Activated CD4-positive, CD25-positive, alpha-beta regulatory T cell (primary cell): Measurements from ENCODE around the gene CASTOR2.
"Not testable (repeated sequence)": the region's sequence is repeated elsewhere in the genome, so short reads cannot be mapped to it uniquely, and the experiment has no call there.

Experiments
- DNase-seq, 4 experiments: peaks; one replicate each; lab custom pipeline; 2025; lab: John Stamatoyannopoulos, UW

CASTOR2 gene

DNA sequence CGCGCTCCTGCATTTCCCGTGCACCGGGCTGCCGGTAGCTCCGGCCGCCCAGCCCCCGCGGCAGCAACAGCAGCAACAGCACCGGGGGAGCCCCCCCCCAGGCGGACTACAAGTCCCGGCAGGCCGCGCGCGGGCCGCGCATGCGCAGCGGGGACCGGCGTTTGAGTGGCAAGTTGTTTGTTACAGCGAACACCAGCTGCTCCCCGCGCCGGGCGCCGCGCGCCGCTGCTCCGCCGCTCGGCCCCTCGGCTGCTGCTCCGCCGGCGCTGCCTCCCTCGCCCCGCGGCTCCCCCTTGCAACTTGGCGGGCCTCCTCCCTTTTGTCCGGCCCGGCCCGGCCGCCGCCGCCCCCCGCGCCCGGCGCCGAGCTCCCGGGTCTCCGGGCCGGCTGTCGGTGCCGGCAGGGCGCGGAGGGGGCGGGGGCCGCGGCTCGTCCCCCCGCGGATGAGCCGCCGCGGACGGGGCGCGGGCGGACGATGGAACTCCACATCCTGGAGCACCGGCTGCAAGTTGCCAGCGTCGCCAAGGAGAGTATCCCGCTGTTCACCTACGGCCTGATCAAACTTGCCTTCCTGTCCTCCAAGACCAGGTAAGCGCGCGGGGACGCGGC lies at the start of gene CASTOR2:
Gene CASTOR2 (plus strand): TSS at position 195 of the 609 bp plus-strand sequence. CDS start 281 bp downstream, at position 476.
- peak; percentile 30 to 62 (median 38) for DNase-seq

DNA sequence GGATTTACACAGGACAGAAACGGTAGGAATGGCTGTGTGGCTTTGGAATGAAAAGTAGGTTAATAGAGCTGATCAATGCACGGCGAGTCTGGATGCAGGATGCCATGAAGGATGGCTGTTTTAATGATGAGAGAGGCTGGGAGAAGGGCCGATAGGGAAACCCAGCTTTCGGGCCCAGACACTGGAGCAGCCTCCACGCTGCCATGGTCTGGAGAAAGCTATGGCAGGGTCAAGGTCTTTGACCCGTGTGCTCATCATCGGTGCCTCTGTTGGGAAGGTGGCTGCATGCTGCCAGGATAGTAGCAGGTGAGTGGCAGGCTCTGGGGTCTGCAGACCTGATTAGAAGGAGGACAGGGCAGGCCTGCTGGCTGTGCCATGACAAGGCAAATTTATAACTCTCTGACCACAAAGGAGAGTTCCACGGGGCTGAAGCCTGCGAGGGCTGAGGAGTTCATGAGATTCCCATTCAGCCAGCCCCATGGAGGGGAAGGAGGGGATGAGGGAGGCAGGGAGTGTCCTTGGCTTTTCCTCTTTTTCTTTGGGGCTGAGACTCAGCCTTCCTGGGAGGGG lies 42.1 kb upstream of the CASTOR2 start:
- DNase-seq, result not testable (repeated sequence)

DNA sequence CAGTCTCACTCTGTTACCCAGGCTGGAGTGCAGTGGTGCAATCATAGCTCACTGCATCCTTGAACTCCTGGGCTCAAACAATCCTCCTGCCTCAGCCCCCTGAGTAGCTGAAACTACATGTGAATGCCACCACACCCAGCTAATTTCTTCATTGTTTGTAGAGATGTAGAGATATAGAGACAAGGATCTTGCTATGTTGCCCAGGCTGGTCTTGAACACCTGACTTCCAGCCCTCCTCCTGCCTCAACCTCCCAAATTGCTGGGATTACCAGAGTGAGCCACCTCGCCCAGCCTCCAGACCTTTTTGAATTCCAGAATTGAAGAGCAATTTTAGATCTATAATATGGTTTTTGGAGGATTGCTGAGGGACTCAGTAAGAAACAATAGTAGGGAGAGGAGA lies 40.9 kb upstream of the CASTOR2 start:
- not testable (repeated sequence) for DNase-seq

DNA sequence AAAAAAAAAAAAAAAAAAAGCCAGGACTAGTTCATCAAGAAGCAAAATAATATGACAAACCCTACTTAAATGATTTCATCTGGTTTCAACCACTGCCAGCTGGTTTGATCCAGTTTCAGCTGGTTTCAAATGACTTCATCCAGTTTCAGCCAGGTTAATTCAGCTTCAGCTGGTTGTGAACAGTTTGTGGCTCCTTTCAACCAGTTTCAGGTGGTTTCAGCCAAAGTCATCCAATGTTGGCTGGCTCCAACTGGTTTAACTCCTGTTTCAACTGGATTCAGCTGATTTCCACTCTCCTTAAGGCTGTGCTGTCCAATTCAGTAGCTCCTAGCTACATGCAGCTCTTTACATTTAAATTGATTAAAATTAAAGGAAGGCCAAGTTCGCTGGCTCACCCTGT lies 37.5 kb upstream of the CASTOR2 start:
- DNase-seq, result not testable (repeated sequence)

DNA sequence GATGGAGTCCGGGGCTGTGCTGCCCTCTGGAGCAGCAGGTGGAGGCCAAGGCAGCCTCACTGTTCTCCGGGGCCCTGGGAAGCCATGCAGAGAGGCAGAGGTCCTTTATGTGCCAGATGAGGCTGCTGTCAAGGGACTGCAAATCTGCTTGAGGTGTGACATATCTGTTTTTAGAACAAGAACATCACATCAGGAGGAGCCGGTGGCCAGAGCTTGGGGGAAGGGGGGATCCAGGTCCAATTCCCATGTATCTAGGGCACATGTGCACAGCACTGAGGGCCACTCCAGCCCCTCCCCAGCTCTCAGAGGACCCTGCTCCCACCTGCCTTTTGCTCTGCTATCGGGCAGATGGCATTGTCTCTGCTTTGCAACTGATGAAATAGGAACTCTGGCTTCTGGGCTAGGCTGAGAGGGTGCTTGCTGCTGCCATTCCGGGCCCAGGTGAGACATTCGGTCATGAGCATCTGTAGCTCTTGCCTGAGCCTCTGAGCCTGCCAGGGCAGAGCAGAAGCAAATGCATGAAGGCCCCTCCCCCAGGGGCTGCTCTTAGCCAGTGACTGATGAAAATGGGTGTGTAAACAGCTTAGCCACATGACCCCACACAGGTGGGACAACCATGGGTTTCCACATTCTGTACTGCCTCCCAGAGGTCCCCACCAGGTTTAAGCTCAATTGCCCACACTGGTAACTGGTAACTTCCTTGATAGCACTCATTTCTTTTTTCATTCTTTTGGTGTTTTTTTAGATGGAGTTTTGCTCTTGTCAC lies 32.8 kb upstream of the CASTOR2 start:
- DNase-seq, result not testable (repeated sequence)

DNA sequence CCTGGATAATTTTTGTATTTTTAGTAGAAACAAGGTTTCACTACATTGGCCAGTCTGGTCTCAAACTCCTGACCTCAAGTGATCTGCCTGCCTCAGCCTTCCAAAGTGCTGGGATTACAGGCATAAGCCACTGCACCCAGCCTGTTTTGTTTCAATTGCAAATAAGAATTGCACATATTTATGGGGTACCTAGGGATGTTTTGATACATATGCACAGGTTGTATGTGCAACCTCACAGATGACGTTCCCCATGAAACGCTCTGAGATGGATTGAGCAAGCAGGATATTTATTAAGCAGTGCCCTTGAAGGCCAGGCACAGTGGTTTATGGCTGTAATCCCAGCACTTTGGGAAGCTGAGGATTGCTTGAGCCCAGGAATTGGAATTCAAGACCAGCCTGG lies 25.1 kb upstream of the CASTOR2 start:
- not testable (repeated sequence) for DNase-seq

DNA sequence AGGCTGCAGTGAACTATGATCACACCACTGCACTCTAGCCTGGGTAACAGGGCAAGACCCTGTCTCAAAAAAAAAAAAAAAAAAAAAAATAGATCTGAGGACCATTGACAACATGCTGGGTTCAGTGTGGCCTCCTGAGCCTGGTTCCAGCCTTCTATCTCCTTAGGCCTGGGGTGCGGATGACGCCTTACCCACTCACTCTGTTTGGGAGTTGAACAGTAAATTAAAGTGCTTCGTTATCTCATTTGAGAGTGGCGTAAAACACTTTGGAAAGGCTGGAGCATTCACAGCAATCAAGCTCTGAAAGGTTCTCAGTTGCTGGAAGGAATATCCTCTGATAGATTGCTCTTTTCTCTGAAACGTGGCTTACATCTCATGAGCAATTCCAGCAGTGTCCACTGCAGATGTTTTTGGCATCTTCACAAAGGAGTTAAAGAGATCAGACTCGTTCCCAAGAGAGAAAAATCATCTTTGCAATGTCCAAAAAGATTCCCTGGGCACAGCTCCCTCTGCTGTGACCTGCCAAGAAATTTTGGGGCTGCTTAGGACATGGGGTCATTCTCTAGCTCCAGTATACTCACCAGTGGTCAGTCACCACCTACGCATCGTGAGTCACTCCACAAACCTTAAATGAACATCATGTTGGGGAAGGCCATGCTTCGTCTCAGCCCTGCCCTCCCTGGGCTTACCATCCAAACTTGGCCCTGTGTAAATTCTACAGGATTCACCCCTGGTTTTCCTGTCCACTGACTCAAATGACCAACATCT lies 23.0 kb upstream of the CASTOR2 start:
- DNase-seq, result not testable (repeated sequence)

DNA sequence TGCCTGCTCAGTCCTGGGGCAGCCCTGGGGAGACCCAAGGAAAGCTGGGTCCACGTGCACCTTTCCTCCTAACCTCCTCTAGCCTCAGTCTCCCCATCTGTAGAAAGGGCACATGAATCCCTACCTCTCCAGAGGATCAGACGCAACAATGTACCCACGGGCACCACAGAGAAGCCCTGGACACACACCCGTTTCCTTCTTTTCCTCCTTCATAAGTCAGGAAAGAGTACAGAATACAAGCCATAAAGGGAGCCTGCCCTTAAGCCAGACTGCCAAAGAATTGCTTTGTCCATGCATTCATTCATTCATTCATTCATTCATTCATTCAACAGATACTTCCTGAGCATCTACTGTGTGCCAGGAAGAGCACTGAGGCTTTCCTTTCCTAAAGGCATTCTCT lies 20.6 kb upstream of the CASTOR2 start:
- DNase-seq, result not testable (repeated sequence)

DNA sequence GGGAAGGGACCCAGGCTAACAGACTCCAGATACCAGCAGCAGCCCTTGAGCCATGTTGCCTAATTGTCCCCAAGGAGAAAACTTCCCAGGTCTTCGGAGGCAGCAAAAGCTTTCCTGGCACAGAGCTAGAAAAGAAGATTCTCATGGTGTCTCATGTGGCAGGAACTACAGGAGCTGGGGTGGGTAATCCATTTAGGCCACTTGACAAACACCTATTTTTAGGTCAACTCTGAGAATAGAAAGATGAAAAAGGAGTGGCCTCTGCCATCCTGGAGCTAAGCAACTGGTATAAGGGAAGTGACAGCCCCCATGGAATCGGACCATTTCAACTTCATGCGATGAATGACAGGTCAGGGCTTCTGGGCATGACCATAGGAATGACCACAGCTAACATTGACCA lies 16.8 kb upstream of the CASTOR2 start:
- DNase-seq, result not testable (repeated sequence)

DNA sequence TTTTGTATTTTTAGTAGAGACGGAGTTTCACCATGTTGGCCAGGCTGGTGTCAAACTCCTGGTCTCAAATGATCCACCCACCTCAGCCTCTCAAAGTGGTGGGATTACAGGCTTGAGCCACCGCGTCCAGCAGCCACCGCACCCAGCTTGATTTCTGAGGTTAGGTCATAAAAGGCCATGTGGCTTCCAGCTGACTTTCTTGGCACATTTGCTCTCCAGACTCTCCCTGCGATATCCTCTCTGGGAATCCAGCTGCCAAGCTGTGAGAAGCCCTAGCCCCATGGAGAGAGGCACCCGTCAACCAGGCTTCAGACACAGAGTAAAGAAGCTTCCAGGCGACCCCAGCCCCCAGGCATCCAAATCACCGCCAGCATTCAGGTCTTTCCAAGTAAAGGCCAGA lies 10.7 kb upstream of the CASTOR2 start:
- DNase-seq, result not testable (repeated sequence)

DNA sequence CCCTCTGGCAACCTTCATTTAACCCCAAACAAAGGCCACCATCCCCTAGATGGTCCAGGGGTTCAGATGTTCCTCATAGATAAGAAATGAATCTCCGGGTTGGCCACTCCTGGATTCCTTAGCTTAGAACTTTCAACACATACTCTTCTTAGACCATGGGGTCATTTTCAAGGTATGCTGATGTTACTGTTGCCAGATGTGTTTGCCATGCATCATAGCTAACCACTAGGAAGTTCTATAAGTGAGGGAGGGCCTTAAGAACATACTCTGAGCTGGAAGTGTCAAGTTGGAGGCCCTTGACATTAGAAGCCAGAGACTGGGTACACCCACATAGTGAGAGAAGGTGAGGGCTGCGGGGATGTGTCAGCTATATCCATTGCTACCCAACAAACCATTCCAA lies 6.2 kb upstream of the CASTOR2 start:
- DNase-seq, result not testable (repeated sequence)

DNA sequence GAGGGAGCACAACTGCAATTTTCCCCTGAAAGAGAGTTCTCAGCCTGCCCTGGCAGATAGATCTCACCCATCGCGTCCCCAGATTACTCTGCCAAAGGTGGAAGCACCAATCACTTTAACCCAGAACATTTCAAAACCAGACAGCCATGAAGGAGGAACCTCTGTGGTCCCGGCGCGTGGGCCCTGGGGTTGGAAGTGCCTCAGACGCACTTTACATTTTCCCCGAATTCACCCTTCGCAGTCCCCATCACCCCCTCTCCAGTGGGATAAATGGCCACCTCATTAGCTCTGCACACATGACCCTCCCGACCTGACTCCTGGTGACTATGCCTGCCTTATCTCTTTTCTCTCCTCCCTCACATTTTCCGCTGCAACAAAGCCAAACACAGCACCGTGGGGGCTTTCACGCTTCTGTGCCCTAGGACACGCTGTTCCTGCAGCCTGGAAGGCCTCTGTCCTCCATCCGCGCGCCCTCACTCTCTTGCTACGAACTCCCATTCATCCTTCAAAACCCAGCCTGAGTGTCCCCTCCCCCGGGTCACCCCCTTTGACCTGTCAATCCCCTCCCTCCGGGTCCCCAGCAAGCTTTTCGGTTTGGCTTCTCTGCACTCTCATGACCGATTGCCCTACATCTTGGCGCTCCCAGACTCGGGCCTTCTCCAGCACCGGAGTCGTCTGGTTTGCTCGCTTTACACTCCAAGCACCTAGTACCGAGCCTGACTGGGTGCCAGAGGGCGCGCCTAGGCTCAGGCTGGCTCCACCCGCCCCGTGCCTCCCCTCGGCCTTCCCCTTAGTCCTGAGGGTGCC lies 598 bp upstream of the CASTOR2 start:
- not testable (repeated sequence) for DNase-seq

DNA sequence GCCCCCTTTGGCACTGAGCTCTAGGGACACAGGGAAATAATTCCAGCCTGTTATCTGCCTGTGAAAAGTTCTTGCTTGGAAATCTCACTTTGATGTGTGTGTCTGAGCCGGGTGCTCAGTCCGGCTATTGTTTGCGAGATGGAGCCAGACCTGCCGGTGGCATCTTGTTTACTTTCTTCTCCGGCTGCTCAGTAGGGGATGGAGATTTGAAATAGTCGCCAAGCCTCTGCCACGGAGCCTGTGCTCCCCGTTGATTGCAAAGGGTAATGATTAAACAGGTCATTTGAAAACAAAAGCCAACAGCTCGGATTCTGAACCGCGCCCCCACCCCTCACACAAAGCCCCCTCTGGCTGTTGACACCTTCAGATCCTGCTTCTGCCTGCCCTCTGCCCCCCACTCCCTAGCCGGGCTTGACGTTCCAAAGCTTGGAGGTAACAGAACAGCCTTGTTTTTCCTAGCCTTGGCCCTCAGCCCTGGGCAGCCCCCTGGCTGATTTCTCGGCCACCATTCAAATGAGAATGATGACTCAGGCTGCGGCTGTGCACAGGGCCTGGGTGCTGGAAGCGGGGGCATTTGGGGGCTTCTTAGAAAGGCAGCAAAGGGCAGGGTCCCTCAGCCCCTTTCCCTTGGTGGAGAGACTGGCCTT lies 1.8 kb downstream of the CASTOR2 start:
- DNase-seq, result not testable (repeated sequence)

DNA sequence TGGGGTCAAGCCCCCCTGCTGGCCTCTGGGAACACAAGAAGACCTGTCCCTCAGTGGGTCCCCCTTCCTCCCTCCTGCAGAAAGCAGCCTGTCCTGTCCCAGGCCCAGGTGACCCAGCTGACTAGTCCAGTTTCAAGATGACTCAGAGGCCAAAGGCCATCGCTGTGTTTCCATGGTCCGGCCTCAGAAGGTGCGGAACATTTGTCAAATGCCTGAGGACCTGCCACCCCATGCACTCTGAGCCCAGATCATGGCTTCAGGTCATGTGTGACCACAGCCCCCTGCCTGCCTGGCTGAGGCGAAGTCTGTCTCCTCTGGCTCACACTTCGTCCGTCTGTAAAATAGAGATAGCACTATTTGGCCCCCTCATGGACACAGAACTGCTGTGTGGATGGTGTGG lies 2.4 kb downstream of the CASTOR2 start:
- DNase-seq, result not testable (repeated sequence)

DNA sequence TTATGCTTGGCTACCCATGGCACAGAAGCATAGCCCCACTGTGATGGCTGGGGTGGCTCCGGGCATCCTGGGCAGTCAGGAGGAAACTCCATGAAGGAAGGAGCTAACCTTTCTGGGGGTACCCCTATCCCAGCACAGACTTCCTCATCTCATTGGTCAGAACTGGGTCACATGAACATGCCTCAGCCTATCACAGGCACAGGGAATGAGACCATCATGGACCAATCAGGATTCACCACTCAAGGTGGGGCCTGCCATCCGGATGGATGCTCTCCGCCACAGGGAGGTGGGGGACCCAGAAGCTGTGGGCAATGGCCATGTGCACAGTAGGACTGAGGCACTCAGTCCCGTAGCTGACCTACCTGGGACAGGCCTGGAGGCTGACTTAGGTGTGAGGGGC lies 6.9 kb downstream of the CASTOR2 start:
- not testable (repeated sequence) for DNase-seq

DNA sequence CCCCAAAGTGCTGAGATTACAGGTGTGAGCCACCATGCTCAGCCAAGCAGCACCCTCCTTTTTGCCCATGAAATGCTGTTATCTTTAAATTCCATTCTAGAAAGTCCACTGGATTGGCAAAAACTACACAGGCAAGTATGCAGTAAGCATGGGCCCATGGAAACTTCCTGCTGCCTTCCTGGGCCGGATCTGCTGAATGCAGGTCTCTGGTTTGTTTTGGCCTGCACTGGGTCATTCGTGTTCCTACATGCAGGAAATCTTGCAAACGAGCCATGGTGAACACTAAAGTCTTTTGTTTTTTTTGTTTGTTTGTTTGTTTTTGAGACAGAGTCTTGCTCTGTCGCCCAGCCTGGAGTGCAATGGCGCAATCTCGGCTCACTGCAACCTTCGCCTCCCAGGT lies 7.9 kb downstream of the CASTOR2 start:
- not testable (repeated sequence) for DNase-seq

DNA sequence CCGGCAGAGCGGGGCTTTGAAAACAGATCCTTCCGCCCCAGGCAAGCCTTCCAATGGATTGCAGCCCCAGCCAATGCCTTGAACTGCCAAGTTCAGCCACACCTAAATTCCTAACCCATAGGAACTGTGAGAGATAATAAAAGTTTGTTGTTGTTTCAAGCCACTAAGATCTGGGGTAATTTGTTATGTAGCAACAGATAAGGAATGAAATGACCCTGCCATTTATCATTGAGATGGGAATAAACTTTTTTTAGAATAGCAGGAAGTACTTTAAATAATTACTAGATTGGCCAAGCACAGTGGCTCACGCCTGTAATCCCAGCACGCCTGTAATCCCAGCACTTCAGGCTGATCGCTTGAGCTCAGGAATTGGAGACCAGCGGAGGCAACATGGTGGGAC lies 11.5 kb downstream of the CASTOR2 start:
- not testable (repeated sequence) for DNase-seq

DNA sequence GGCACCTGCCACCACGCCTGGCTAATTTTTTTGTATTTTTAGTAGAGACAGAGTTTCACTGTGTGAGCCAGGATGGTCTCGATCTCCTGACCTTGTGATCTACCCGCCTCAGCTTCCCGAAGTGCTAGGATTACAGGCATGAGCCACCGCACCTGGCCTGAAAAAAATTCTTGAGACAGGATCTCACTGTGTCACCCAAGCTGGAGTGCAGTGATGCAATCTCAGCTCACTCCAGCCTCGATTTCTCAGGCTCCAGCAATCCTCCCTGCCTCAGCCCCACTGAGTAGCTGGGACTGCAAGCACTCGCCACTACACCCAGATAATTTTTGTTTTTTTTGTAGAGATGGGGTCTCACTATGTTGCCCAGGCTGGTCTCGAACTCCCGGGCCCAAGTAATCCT lies 13.0 kb downstream of the CASTOR2 start:
- not testable (repeated sequence) for DNase-seq

DNA sequence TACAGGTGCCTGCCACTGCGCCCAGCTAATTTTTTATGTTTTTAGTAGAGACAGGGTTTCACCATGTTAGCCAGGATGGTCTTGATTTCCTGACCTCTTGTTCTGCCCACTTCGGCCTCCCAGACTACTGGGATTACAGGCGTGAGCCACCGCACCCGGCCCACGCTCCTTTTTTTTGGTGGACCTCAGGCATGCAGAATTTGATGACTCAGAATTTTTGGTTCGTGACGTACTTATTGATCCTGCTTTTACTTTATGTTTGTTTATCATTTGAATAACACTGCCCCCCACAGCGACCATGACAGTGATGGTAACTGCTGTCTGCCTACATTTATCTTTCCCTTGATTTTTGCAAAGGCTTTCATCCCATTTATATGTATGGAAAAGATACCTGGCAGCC lies 23.9 kb downstream of the CASTOR2 start:
- not testable (repeated sequence) for DNase-seq

DNA sequence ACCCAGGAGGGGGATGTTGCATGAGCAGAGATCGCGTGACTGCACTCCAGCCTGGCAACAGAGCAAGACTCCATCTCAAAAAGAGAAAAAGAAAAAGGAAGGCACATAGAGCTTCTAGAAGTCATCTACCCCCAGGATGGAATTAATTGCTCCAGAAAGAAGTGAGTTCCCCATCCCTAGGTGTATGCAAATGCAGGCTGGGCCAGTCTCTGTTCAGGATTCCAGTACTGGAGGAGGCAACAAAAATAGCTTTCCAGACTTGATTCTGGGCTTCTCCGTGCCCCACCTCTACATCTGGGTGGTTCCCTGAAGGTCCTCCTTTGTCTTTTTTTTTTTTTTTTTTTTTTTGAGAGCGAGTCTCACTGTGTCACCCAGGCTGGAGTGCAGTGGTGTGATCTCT lies 28.6 kb downstream of the CASTOR2 start:
- DNase-seq, result no peak
